ENCODE results near the gene IER5. TPM values are rescaled to one million over a fixed set of nuclear protein-coding genes. Genes with fewer than 3 reads are reported as not detected.

IER5 gene
- total RNA-seq, 1 experiment from 2014 or later: 21.2 TPM

DNA sequence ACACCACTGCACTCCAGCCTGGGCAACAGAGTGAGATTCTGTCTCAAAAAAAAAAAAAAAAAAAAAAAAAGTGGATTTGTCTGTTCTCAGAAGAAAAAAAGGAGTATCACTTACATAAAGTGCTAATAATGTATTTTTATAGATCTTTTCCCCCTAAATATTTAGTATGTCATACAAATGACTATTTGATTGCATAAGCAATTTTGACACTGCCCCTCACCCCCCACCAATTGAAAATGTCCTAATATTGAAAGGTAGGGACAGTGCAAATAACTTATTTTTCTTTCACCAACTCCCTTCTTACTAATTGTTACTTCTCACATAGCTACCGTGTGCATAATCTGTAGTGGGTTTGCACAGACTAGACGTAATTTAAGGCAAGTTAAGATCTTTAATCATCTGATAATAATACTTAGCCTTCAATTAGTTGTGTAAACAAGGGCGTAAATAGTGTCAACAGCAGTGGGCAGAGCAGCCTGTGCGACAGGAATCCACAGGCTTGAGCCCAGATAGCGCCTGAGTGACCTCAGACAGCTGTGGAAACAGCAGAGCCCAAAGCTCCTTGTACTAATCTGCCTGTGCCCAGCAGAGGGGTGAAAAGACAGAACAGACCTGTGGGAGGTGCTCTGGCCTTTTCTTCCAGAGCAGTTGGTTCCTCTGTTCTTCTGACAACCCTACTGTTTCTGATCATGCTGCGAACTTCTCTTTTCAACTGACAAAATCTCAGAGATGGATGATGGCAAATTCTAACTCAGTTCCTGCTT is 4.5 kb upstream of the IER5 start:
- Histone ChIP-seq H3K79me2 (ENCODE audit: low read depth) (peaks cover 15% of the 10 kb centered on the region), H3K27me3 (ENCODE audit: insufficient read depth, low read depth) (no peaks in the 10 kb centered on the region), H3K36me3 (ENCODE audit: low read depth) (no peaks in the 10 kb centered on the region), H3F3A (ENCODE audit: insufficient read depth, low read depth) (peaks cover 40% of the 10 kb centered on the region), H3K4me2 (0 out of 2 replicates have a peak overlapping the region, but pooled peaks have one; percentile 11), H4K20me1 (ENCODE audit: insufficient read depth) (no peaks in the 10 kb centered on the region), H3K27ac (0 out of 2 replicates have a peak overlapping the region, but pooled peaks have one; percentile 4), H3K9me3 (ENCODE audit: insufficient read depth, low read depth) (no peaks in the 10 kb centered on the region), H3K9me2 (ENCODE audit: insufficient read depth) (no peaks in the 10 kb centered on the region), H3K4me3 (no peak overlapping the region), H3K4me1 (replicated peaks; ENCODE audit: insufficient read depth) (peaks cover 19% of the 10 kb centered on the region), H2AFZ (no peak overlapping the region)
- intact Hi-C loops (cut with micrococcal nuclease; ENCODE audit: unreplicated experiment): no loop called here
- ChIA-PET CTCF (interaction anchor here (0.6 to 0.8 kb wide), 3 partner anchors 9 to 60 kb away, joined by 3 to 4 read pairs (median 4); no protein-coding TSS in a partner anchor), POLR2A (ENCODE audit: unreplicated experiment) (no interaction called here)
- DNase-seq: peak in 1 of 2 experiments; percentile 56
- BruUV-seq (replicated peaks): no TSS peak
- TF ChIP-seq EZH2 (IDR thresholded peaks at IDR 0.05; ENCODE audit: low read depth) (no peak), CTCF (conservative IDR thresholded peaks at IDR 0.05) (0 out of 2 replicates have a peak, but pooled peaks have one; percentile 32)

DNA sequence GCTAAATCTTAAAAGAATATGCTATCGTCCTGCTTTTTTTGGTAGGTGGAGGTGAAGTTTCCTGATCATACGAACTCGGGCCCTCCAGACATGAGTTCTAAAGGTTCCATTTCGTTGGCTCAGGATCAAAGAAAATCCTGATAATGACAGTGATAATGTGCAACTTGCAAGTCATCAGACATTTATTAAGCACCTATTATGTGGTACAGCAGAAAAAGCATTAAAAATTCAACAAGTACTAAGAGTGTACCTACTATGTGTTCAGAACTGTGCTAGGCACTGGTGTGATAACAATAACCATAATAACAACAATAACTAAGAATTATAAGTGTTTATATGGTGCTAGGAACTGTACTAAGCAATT is 3.9 kb upstream of the IER5 start:
- H3K79me2 ChIP-seq (ENCODE audit: low read depth): peaks cover 21% of the 10 kb centered on the region
- peaks cover under 1% of the 10 kb centered on the region for H4K20me1 ChIP-seq (ENCODE audit: insufficient read depth)
- no peak overlapping the region for H3K4me3 ChIP-seq
- H3K27ac ChIP-seq: no peak overlapping the region
- CTCF ChIA-PET: interaction anchor here (0.8 kb wide), 2 partner anchors 9 to 57 kb away, joined by 4 read pairs; no protein-coding TSS in a partner anchor
- H3K4me1 ChIP-seq (replicated peaks; ENCODE audit: insufficient read depth): peaks cover 19% of the 10 kb centered on the region
- no peaks in the 10 kb centered on the region for H3K9me3 ChIP-seq (ENCODE audit: insufficient read depth, low read depth)
- H2AFZ ChIP-seq: no peak overlapping the region
- DNase-seq: no peak
- no peaks in the 10 kb centered on the region for H3K9me2 ChIP-seq (ENCODE audit: insufficient read depth)
- H3K36me3 ChIP-seq (ENCODE audit: low read depth): peaks cover under 1% of the 10 kb centered on the region; the same call in 1 of the 2 replicates
- intact Hi-C loops (cut with micrococcal nuclease; ENCODE audit: unreplicated experiment): no loop called here
- POLR2A ChIA-PET (ENCODE audit: unreplicated experiment): no interaction called here
- H3K27me3 ChIP-seq (ENCODE audit: insufficient read depth, low read depth): no peaks in the 10 kb centered on the region
- BruUV-seq (replicated peaks): no TSS peak
- no peak overlapping the region for H3K4me2 ChIP-seq
- TF ChIP-seq EZH2 (IDR thresholded peaks at IDR 0.05; ENCODE audit: low read depth): no peak
- 0 out of 2 replicates have a peak, but pooled peaks have one; percentile 1 for TF ChIP-seq CTCF (conservative IDR thresholded peaks at IDR 0.05)
- peaks cover 38% of the 10 kb centered on the region for H3F3A ChIP-seq (ENCODE audit: insufficient read depth, low read depth)

DNA sequence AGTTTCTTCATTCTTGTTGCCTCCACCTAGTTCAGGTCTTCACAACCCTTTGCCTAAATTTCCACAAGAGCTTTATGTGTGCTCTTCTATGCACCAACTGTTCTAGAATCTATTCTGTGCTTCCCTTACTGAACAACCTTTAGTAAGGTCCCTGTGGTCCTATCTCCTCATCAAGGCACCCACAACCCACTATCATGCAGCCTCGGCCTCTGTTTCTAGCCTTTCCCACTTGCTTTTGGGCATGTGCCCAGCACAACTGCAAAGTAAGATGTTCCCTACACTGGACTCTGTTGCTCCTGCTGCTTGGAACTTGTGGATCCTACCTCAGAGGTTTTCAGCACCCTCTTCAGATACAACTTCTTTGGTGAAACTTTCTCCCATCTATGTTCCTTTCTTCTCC is 2.4 kb upstream of the IER5 start:
- CTCF ChIA-PET: interaction anchor here (0.6 kb wide), 1 partner anchor 67 kb away, joined by 8 read pairs; no protein-coding TSS in a partner anchor
- peak overlapping the region; percentile 92 for H3K27ac ChIP-seq
- no peak overlapping the region for H3K4me3 ChIP-seq
- no peak for DNase-seq
- H3F3A ChIP-seq (ENCODE audit: insufficient read depth, low read depth): peaks cover 38% of the 10 kb centered on the region
- TF ChIP-seq EZH2 (IDR thresholded peaks at IDR 0.05; ENCODE audit: low read depth) (no peak), CTCF (conservative IDR thresholded peaks at IDR 0.05) (no peak)
- peaks cover 36% of the 10 kb centered on the region for H3K79me2 ChIP-seq (ENCODE audit: low read depth)
- intact Hi-C loops (cut with micrococcal nuclease; ENCODE audit: unreplicated experiment): no loop called here
- peaks cover 14% of the 10 kb centered on the region for H3K36me3 ChIP-seq (ENCODE audit: low read depth)
- BruUV-seq (replicated peaks): no TSS peak
- H2AFZ ChIP-seq: no peak overlapping the region
- peaks cover 19% of the 10 kb centered on the region for H3K4me1 ChIP-seq (replicated peaks; ENCODE audit: insufficient read depth)
- H3K27me3 ChIP-seq (ENCODE audit: insufficient read depth, low read depth): no peaks in the 10 kb centered on the region
- H3K4me2 ChIP-seq: no peak overlapping the region; the same call in 1 of the 2 replicates
- H3K9me2 ChIP-seq (ENCODE audit: insufficient read depth): no peaks in the 10 kb centered on the region
- H3K9me3 ChIP-seq (ENCODE audit: insufficient read depth, low read depth): no peaks in the 10 kb centered on the region
- POLR2A ChIA-PET (ENCODE audit: unreplicated experiment): no interaction called here
- H4K20me1 ChIP-seq (ENCODE audit: insufficient read depth): peaks cover 16% of the 10 kb centered on the region

Measured in PC-9 (cell line).